ENCODE results near the gene SCUBE2. TPM values are rescaled to one million over a fixed set of nuclear protein-coding genes. Genes with fewer than 3 reads are reported as not detected.

Gene SCUBE2
- total and polyA plus RNA-seq, 12 donors, result 0.22 to 4.1 (median 1.5) TPM

- no peak for TF ChIP-seq CTCF (IDR thresholded peaks at IDR 0.05)
- DNase-seq, result peak in 1 of 2 donors; percentile 48
- H3K36me3 ChIP-seq, result no peaks in the 10 kb centered on the region
- intact Hi-C loops (cut with DNase I), result no loop called here
- peak overlapping the region in 3 of 10 donors; percentile 10 to 18 (median 10) for H3K4me3 ChIP-seq
- peaks cover 0 to 28% (median 8%) of the 10 kb centered on the region in 9 donors for H3K4me1 ChIP-seq
- ATAC-seq, result peak in 7 of 8 donors; percentile 44 to 74 (median 70)
- 37 to 43% methylated on average over 9 of the region's 9 CpGs for WGBS, 2 donors
- no peaks in the 10 kb centered on the region for H3K9me3 ChIP-seq
- no peaks in the 10 kb centered on the region for H3K27me3 ChIP-seq
- peak overlapping the region in 6 of 10 donors; percentile 12 to 53 (median 47) for H3K27ac ChIP-seq
These were observed 43.4 kb downstream of the SCUBE2 start for GRCh38 chr11:9047964-9048523.

GRCh38 chr11:9046481-9046880 is 44.9 kb downstream of the SCUBE2 start:
- 77 to 86% methylated on average over 4 of the region's 4 CpGs for WGBS, 2 donors
- H3K4me3 ChIP-seq, result no peak overlapping the region
- no peaks in the 10 kb centered on the region for H3K36me3 ChIP-seq
- peak overlapping the region in 3 of 10 donors; percentile 9 to 52 (median 12) for H3K27ac ChIP-seq
- intact Hi-C loops (cut with DNase I), result no loop called here
- H3K27me3 ChIP-seq, result peaks cover 0 to 5% (median 0%) of the 10 kb centered on the region in 7 donors
- H3K4me1 ChIP-seq, result peaks cover 0 to 28% (median 8%) of the 10 kb centered on the region in 9 donors
- no peak for TF ChIP-seq CTCF (IDR thresholded peaks at IDR 0.05)
- no peak for DNase-seq
- ATAC-seq, result peak in 5 of 8 donors; percentile 13 to 46 (median 37)
- no peaks in the 10 kb centered on the region for H3K9me3 ChIP-seq

- intact Hi-C loops (cut with DNase I), result no loop called here
- 77 to 83% methylated on average over 1 of the region's 1 CpG for WGBS, 2 donors
- no peak overlapping the region for H3K27ac ChIP-seq
- no peaks in the 10 kb centered on the region for H3K36me3 ChIP-seq
- no peaks in the 10 kb centered on the region for H3K9me3 ChIP-seq
- peaks cover 0 to 16% (median 4%) of the 10 kb centered on the region in 9 donors for H3K4me1 ChIP-seq
- ATAC-seq (no peak), DNase-seq (no peak)
- no peak overlapping the region for H3K4me3 ChIP-seq
- no peak for TF ChIP-seq CTCF (IDR thresholded peaks at IDR 0.05)
- H3K27me3 ChIP-seq, result peaks cover 0 to 5% (median 0%) of the 10 kb centered on the region in 7 donors
These were observed 48.9 kb downstream of the SCUBE2 start for GRCh38 chr11:9042488-9042887.

GRCh38 chr11:9041747-9042146 is 49.7 kb downstream of the SCUBE2 start:
- Histone ChIP-seq H3K9me3 (no peaks in the 10 kb centered on the region), H3K27me3 (peaks cover 0 to 5% (median 0%) of the 10 kb centered on the region in 7 donors), H3K4me1 (peaks cover 0 to 13% (median 0%) of the 10 kb centered on the region in 9 donors), H3K27ac (no peak overlapping the region), H3K4me3 (no peak overlapping the region), H3K36me3 (no peaks in the 10 kb centered on the region)
- no peak for TF ChIP-seq CTCF (IDR thresholded peaks at IDR 0.05)
- ATAC-seq (no peak), DNase-seq (no peak)
- intact Hi-C loops (cut with DNase I), result no loop called here
- 93 to 96% methylated on average over 2 of the region's 2 CpGs for WGBS, 2 donors

Data from heart right ventricle (tissue), 16 donors.